HT-29 (cell line): ENCODE results near the gene MS4A8. TPM values are rescaled to one million over a fixed set of nuclear protein-coding genes. Genes with fewer than 3 reads are reported as not detected.
"Not testable (repeated sequence)": the region's sequence is repeated elsewhere in the genome, so short reads cannot be mapped to it uniquely, and the experiment has no call there.

Source experiments
- DNase-seq: peaks from one replicate; pipeline ENCODE4 v3.0.0-alpha.2; 2015; ENCODE audit warnings: low spot score
- total RNA-seq: library from RNA; depleted of rRNA; stranded (reverse); fragments of >200 nt; shearing (Covaris generic); gene quantifications from 2 replicates; pipeline ENCODE4 v1.2.3, GENCODE V29; 2014

Gene MS4A8
- total RNA-seq, 1 experiment from 2014 or later: not detected

DNA sequence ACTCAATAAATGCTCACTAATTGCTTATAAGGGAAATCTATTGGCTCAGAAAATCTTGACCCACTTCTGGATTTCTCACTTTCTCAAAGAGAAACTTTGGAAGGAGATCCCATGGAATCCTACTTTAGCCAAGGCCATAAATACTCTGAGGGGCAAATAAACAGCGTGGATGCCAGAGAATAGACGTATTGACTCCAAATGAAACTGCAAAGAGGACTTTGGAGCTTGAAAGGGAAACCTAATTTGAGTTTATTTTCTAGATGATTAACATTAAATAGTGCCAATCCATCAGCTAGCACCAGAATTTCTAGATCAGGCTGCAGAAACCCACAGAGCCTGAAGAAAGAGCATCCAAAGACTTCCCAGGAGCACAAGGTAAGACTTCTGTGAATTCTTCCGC, 25.0 kb downstream of the MS4A8 start, which contains the start of gene MS4A18:
TSS of gene MS4A18 (plus strand) at position 301 of the 400 bp plus-strand sequence.
- DNase-seq: no peak

GRCh38 chr11:60725592-60725991, 26.2 kb downstream of the MS4A8 start:
- no peak for DNase-seq

- no peak for DNase-seq
Measured at GRCh38 chr11:60731586-60731985, 32.2 kb downstream of the MS4A8 start.

DNA sequence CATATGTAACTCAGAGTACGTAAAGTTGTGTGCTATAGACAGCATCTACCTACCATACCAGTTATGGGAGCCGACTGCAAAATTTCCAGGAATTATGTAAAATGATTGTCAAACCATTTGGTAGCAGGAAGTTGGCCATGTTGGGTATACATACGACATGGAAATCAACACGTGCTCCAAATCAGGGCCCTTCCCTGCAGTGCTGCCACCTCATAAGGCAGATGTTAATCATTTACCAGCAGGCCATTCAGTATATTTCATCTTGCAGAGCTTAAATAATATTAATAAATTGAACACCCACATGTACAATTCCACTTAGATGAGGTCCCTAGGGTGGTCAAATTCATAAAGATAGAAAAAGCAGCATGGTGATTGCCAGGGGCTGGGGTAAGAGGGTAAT, 34.9 kb downstream of the MS4A8 start:
- no peak for DNase-seq

DNA sequence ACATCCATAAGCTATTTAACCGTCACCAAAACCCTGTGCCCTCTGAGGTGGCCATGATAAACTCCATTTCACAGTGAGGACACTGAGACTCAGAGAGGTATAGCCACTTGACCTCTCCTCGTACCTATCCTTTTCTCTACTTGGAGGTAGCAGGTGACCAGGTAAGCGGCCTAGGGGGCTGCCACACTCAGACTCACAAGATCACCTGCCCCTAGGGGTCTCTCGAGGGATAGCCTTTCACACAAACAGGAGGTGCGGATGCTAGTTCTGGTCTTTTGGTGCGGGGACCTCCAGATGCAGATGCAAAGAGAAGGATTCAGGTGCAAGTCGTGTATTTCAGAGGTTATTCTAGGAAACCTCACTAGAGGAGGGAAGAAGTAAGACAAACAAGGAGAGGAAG, 39.7 kb downstream of the MS4A8 start:
- no peak for DNase-seq

- DNase-seq: no peak
Measured at GRCh38 chr11:60740573-60740972, 41.2 kb downstream of the MS4A8 start.

DNA sequence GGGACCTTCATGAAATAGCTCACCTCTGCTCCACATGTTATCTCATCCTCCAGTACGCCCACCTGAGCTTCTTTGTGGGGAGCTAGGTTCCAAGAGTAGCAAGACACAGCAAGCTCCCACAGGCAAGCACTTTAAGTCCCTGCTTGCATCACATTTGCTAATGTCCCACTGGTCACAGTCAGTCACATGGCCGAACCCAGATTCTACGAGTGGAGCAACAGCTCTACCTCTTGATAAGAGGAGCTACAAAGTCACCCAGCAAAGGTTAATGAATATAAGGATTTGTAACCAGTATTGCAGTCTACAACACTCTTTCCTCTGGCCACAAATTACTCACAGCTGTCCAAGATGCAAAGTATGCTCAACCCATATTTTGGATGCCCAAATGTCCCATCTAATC, 42.0 kb downstream of the MS4A8 start:
- DNase-seq: no peak

- DNase-seq: no peak
Measured at GRCh38 chr11:60743058-60743457, 43.6 kb downstream of the MS4A8 start.

DNA sequence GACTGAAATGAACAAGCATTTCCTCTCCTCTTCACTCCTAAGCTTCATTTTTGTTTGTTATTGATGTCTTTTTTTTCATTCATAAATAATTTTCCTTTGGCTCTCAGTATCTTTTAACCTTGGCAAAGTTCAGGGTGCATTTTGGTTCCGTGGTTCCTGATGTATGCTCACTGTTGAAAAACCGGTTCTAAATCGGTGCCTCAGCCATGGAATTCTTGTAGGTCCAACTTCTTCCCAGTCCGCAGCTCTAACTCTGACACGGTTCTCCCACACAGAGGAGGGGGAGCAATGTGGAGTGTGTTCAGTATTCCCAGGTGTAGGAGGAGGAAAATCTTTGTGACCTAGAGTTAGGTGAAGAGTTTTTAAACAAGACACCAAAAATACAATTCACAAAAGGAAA, 44.7 kb downstream of the MS4A8 start:
- DNase-seq: no peak

GRCh38 chr11:60747359-60747873, 48.0 kb downstream of the MS4A8 start:
- no peak for DNase-seq

- no peak for DNase-seq
Measured at GRCh38 chr11:60748225-60748624, 48.8 kb downstream of the MS4A8 start.

GRCh38 chr11:60748821-60749220, 49.4 kb downstream of the MS4A8 start:
- DNase-seq: no peak

DNA sequence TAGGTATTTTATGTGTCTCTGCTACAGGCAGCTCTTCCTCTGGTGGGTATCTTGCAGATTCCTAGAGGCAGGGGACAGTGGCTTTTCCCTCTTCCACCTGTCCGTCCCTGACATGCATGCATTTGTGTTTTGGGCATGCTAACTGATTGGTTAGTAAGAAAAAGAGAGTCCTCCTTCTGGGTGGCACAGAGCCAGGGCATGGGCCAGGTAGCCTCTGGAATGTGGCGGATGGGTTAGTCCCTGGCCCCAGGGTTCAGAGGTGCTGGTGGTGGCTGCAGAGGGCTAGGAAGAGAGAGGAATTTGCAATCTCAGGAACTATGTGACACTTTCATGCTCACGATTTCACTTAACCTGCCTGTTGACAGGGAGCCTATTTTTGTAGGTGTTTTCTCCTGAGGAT, 51.5 kb downstream of the MS4A8 start:
- DNase-seq: no peak

- DNase-seq: no peak
Measured at GRCh38 chr11:60753309-60753708, 53.9 kb downstream of the MS4A8 start.

- DNase-seq: no peak
Measured at GRCh38 chr11:60754887-60755286, 55.5 kb downstream of the MS4A8 start.

- peak; percentile 70 for DNase-seq
Measured at GRCh38 chr11:60756307-60757032, 57.1 kb downstream of the MS4A8 start, which contains the start of gene MS4A15. Gene MS4A15, plus strand, starts transcription at chr11:60756867. Its CDS starts 6,867 bp downstream, at chr11:60763734.

DNA sequence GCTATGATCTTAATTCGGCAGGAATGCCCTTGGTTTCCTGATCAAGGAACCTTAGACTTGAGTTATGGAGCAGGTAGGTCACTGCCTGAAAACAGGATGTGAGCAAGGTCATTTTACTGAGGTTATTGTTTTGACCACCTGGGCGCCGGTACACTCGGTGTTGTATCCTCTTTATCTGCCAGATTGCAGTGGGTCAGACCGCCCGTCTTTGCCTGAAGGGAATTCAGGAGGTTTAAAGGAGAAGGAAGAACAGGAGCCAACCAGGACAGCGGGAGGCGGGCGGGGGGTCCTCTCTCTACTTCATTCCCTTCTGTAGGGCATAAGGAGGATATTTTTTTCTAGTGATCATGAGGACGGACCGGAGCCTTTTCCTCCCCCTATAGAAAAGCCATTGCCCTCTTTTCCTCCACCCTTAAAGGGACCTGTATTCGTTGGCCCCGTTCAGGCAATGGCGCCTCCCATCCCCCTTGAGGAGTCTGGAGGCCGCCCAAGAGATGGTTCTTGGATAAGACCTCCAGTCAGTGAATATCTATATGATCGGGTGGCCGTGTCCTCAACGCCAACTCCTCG, 57.9 kb downstream of the MS4A8 start:
- DNase-seq: no peak

GRCh38 chr11:60758671-60759070, 59.3 kb downstream of the MS4A8 start:
- DNase-seq: not testable (repeated sequence)

GRCh38 chr11:60759438-60760225, 60.2 kb downstream of the MS4A8 start:
- DNase-seq: not testable (repeated sequence)

- no peak for DNase-seq
Measured at GRCh38 chr11:60761436-60762190, 62.2 kb downstream of the MS4A8 start.
